ENCODE results near the gene LMTK2.

Gene LMTK2

DNA sequence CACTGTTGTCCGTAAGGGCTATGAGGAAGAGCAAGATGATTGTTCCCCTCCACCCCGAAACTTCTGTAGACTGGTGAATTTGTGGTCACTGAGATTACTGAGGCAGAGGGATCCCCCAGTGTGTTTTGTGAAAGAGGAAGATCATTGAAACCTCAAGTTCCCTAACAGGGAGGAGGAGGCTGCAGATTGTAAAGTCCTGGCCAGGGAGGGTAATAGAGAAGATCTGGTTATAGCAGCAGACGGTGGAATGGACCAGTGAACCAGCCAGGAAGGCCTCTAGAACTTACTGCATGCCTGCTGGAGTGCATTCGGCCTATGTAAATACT is 31.1 kb downstream of the LMTK2 start:
- H3K27me3 Mint-ChIP-seq (ENCODE audit: low read depth): peaks cover 7% of the 10 kb centered on the region
- H3K27ac Mint-ChIP-seq: no peak overlapping the region
- no peak overlapping the region for H3K4me3 Mint-ChIP-seq
- peaks cover 17% of the 10 kb centered on the region for H3K4me1 Mint-ChIP-seq (ENCODE audit: low read depth)
- H3K36me3 Mint-ChIP-seq (ENCODE audit: low read depth): peaks cover 4% of the 10 kb centered on the region
- no peaks in the 10 kb centered on the region for H3K9me3 Mint-ChIP-seq

GRCh38 chr7:98138672-98139071 is 32.0 kb downstream of the LMTK2 start:
- Mint-ChIP-seq H3K27ac (no peak overlapping the region), H3K36me3 (ENCODE audit: low read depth) (peaks cover 8% of the 10 kb centered on the region), H3K9me3 (no peaks in the 10 kb centered on the region), H3K4me3 (no peak overlapping the region), H3K27me3 (ENCODE audit: low read depth) (peaks cover under 1% of the 10 kb centered on the region), H3K4me1 (ENCODE audit: low read depth) (peaks cover 8% of the 10 kb centered on the region)

- no peaks in the 10 kb centered on the region for H3K27me3 Mint-ChIP-seq (ENCODE audit: low read depth)
- no peaks in the 10 kb centered on the region for H3K9me3 Mint-ChIP-seq
- H3K4me3 Mint-ChIP-seq: no peak overlapping the region
- peaks cover 6% of the 10 kb centered on the region for H3K4me1 Mint-ChIP-seq (ENCODE audit: low read depth)
- peaks cover 16% of the 10 kb centered on the region for H3K36me3 Mint-ChIP-seq (ENCODE audit: low read depth)
- H3K27ac Mint-ChIP-seq: no peak overlapping the region
These were observed 36.0 kb downstream of the LMTK2 start for GRCh38 chr7:98142658-98143057.

DNA sequence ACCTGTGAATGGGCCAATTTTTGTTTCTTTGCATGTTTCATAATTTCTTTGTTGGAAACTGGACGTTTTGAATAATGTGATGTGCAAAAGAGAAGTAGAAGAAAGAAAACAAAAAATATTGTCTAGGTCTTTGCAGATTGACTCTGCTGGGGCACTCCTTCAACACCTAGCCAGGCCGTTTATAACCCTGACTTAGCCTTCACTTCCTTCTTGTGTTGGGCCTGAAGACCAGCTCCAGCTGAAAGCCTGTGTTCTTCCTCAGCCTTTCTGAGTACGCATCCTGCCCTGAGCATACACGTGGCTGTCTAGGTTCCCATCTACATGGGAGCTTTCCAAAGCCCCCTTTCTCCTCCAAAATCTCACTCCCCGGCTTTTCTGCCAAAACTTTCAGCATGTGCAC is 41.9 kb downstream of the LMTK2 start:
- Mint-ChIP-seq H3K36me3 (ENCODE audit: low read depth) (peaks cover 8% of the 10 kb centered on the region), H3K4me1 (ENCODE audit: low read depth) (no peaks in the 10 kb centered on the region), H3K27ac (no peak overlapping the region), H3K9me3 (no peaks in the 10 kb centered on the region), H3K27me3 (ENCODE audit: low read depth) (no peaks in the 10 kb centered on the region), H3K4me3 (no peak overlapping the region)

GRCh38 chr7:98149116-98149692 is 42.5 kb downstream of the LMTK2 start:
- Mint-ChIP-seq H3K27me3 (ENCODE audit: low read depth) (no peaks in the 10 kb centered on the region), H3K4me1 (ENCODE audit: low read depth) (no peaks in the 10 kb centered on the region), H3K27ac (no peak overlapping the region), H3K4me3 (no peak overlapping the region), H3K36me3 (ENCODE audit: low read depth) (peaks cover 10% of the 10 kb centered on the region), H3K9me3 (no peaks in the 10 kb centered on the region)

GRCh38 chr7:98151884-98152283 is 45.2 kb downstream of the LMTK2 start:
- H3K9me3 Mint-ChIP-seq: no peaks in the 10 kb centered on the region
- H3K27ac Mint-ChIP-seq: no peak overlapping the region
- no peaks in the 10 kb centered on the region for H3K4me1 Mint-ChIP-seq (ENCODE audit: low read depth)
- H3K36me3 Mint-ChIP-seq (ENCODE audit: low read depth): peaks cover 9% of the 10 kb centered on the region
- H3K27me3 Mint-ChIP-seq (ENCODE audit: low read depth): no peaks in the 10 kb centered on the region
- no peak overlapping the region for H3K4me3 Mint-ChIP-seq

- no peak overlapping the region for H3K27ac Mint-ChIP-seq
- no peaks in the 10 kb centered on the region for H3K4me1 Mint-ChIP-seq (ENCODE audit: low read depth)
- no peaks in the 10 kb centered on the region for H3K9me3 Mint-ChIP-seq
- no peak overlapping the region for H3K4me3 Mint-ChIP-seq
- H3K27me3 Mint-ChIP-seq (ENCODE audit: low read depth): no peaks in the 10 kb centered on the region
- H3K36me3 Mint-ChIP-seq (ENCODE audit: low read depth): peaks cover 11% of the 10 kb centered on the region
These were observed 50.0 kb downstream of the LMTK2 start for GRCh38 chr7:98156700-98157099.

- no peaks in the 10 kb centered on the region for H3K27me3 Mint-ChIP-seq (ENCODE audit: low read depth)
- no peak overlapping the region for H3K4me3 Mint-ChIP-seq
- H3K27ac Mint-ChIP-seq: no peak overlapping the region
- H3K36me3 Mint-ChIP-seq (ENCODE audit: low read depth): peaks cover 11% of the 10 kb centered on the region
- H3K4me1 Mint-ChIP-seq (ENCODE audit: low read depth): no peaks in the 10 kb centered on the region
- H3K9me3 Mint-ChIP-seq: no peaks in the 10 kb centered on the region
These were observed 51.1 kb downstream of the LMTK2 start for GRCh38 chr7:98157761-98158160.

DNA sequence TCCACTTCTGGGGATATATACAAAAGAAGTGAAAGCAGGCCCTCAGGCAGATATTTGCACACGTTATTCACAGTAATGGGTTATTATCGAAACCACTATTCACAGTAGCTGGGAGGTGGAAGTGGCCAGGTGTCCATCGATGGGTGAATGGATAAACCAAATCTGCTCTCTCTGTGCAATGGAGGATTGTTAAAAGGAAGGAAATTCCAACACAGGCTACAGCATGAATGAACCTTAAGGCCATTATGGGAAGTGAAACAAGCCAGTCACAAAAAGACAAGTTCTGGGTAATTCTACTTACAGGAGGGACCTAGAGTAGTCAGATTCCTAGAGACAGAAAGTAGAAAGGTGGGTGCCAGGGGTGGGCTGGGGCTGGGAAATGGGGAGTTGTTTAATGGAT is 56.1 kb downstream of the LMTK2 start:
- Mint-ChIP-seq H3K4me1 (ENCODE audit: low read depth) (peaks cover 1% of the 10 kb centered on the region), H3K9me3 (no peaks in the 10 kb centered on the region), H3K27me3 (ENCODE audit: low read depth) (no peaks in the 10 kb centered on the region), H3K27ac (no peak overlapping the region), H3K36me3 (ENCODE audit: low read depth) (peaks cover under 1% of the 10 kb centered on the region), H3K4me3 (no peak overlapping the region)

DNA sequence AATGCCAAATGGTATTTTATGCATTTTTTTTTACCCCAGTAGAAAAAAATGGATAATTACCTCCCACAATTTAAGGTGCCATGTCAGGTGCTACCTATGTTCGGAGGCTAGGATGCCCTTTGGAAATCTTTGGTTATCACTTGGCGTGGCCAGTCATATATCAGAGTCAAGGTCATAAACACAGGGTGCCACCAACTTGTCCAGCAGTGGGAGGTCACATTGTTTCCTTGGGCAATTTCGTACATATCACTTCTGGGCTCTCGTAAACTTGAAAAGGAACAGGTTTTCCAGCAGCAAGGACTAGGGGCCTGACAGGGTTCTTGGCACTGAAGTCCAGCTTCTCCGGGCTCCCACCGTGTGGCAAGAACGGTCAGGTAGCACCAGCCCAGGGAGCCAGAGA is 56.6 kb downstream of the LMTK2 start:
- H3K27ac Mint-ChIP-seq: no peak overlapping the region
- peaks cover 1% of the 10 kb centered on the region for H3K4me1 Mint-ChIP-seq (ENCODE audit: low read depth)
- no peaks in the 10 kb centered on the region for H3K36me3 Mint-ChIP-seq (ENCODE audit: low read depth)
- no peaks in the 10 kb centered on the region for H3K9me3 Mint-ChIP-seq
- no peaks in the 10 kb centered on the region for H3K27me3 Mint-ChIP-seq (ENCODE audit: low read depth)
- H3K4me3 Mint-ChIP-seq: no peak overlapping the region

GRCh38 chr7:98163704-98164494 is 57.2 kb downstream of the LMTK2 start:
- no peaks in the 10 kb centered on the region for H3K36me3 Mint-ChIP-seq (ENCODE audit: low read depth)
- no peaks in the 10 kb centered on the region for H3K9me3 Mint-ChIP-seq
- peaks cover 4% of the 10 kb centered on the region for H3K4me1 Mint-ChIP-seq (ENCODE audit: low read depth)
- no peak overlapping the region for H3K27ac Mint-ChIP-seq
- H3K4me3 Mint-ChIP-seq: no peak overlapping the region
- H3K27me3 Mint-ChIP-seq (ENCODE audit: low read depth): no peaks in the 10 kb centered on the region

- no peaks in the 10 kb centered on the region for H3K36me3 Mint-ChIP-seq (ENCODE audit: low read depth)
These were observed 59.4 kb downstream of the LMTK2 start for GRCh38 chr7:98165827-98166667.

GRCh38 chr7:98166668-98166970 is 60.0 kb downstream of the LMTK2 start:
- Mint-ChIP-seq H3K9me3 (no peaks in the 10 kb centered on the region), H3K36me3 (ENCODE audit: low read depth) (no peaks in the 10 kb centered on the region), H3K4me3 (no peak overlapping the region), H3K4me1 (ENCODE audit: low read depth) (peaks cover 6% of the 10 kb centered on the region), H3K27me3 (ENCODE audit: low read depth) (no peaks in the 10 kb centered on the region), H3K27ac (no peak overlapping the region)

More at GRCh38 chr7:98165827-98166667, 59.4 kb downstream of the LMTK2 start:
- Mint-ChIP-seq H3K9me3 (no peaks in the 10 kb centered on the region), H3K27me3 (ENCODE audit: low read depth) (no peaks in the 10 kb centered on the region), H3K4me1 (ENCODE audit: low read depth) (peaks cover 6% of the 10 kb centered on the region), H3K4me3 (no peak overlapping the region), H3K27ac (no peak overlapping the region)

DNA sequence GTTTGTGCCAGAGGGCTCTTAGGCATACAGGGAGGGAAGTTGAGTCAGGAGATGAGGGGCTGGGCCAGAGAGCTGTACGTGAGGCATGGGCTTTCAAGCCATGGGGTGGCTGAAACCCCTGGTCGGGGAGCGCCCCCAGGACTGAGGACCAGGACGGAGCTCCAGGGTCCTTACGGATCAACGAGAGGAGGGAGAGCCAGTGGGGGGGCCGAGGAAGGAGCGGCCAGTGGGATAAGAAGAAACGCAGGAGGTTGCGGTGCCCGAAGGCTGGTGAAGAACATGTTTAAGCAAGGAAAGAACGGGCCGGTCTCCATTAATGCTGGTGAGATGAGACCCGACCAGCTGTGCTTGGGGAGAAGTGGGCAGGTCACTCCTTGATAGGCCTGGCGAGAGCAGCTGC is 61.0 kb downstream of the LMTK2 start:
- no peak overlapping the region for H3K27ac Mint-ChIP-seq
- peaks cover 1% of the 10 kb centered on the region for H3K36me3 Mint-ChIP-seq (ENCODE audit: low read depth)
- H3K9me3 Mint-ChIP-seq: no peaks in the 10 kb centered on the region
- H3K27me3 Mint-ChIP-seq (ENCODE audit: low read depth): no peaks in the 10 kb centered on the region
- H3K4me1 Mint-ChIP-seq (ENCODE audit: low read depth): peaks cover 6% of the 10 kb centered on the region
- no peak overlapping the region for H3K4me3 Mint-ChIP-seq
